ENCODE results near the gene MEGF11.

MEGF11 gene

GRCh38 chr15:66107070-66107469 is 146.5 kb downstream of the MEGF11 start:
- peaks cover 43% of the 10 kb centered on the region for H3K27me3 ChIP-seq (ENCODE audit: insufficient read depth, poor library complexity, severe bottlenecking)
- no peak overlapping the region for H3K4me3 ChIP-seq (ENCODE audit: severe bottlenecking)
- DNase-seq (ENCODE audit: low spot score) (peak; percentile 52), ATAC-seq (ENCODE audit: low read depth) (no peak)
- TF ChIP-seq CTCF (IDR thresholded peaks at IDR 0.05; ENCODE audit: poor library complexity, severe bottlenecking) = no peak
- no peaks in the 10 kb centered on the region for H3K9me3 ChIP-seq (ENCODE audit: severe bottlenecking)
- H3K27ac ChIP-seq (ENCODE audit: poor library complexity, severe bottlenecking) = no peak overlapping the region
- no peaks in the 10 kb centered on the region for H3K4me1 ChIP-seq (ENCODE audit: insufficient read depth, poor library complexity, severe bottlenecking)
- no peaks in the 10 kb centered on the region for H3K36me3 ChIP-seq (ENCODE audit: low read depth)

GRCh38 chr15:66105286-66106265 is 148.0 kb downstream of the MEGF11 start:
- Histone ChIP-seq H3K4me1 (ENCODE audit: insufficient read depth, poor library complexity, severe bottlenecking) (no peaks in the 10 kb centered on the region), H3K4me3 (ENCODE audit: severe bottlenecking) (no peak overlapping the region), H3K27ac (ENCODE audit: poor library complexity, severe bottlenecking) (no peak overlapping the region), H3K36me3 (ENCODE audit: low read depth) (no peaks in the 10 kb centered on the region), H3K9me3 (ENCODE audit: severe bottlenecking) (no peaks in the 10 kb centered on the region), H3K27me3 (ENCODE audit: insufficient read depth, poor library complexity, severe bottlenecking) (peaks cover 33% of the 10 kb centered on the region)
- ATAC-seq (ENCODE audit: low read depth) (no peak), DNase-seq (ENCODE audit: low spot score) (peak; percentile 21)
- TF ChIP-seq CTCF (IDR thresholded peaks at IDR 0.05; ENCODE audit: poor library complexity, severe bottlenecking) = no peak

GRCh38 chr15:66103293-66103590 is 150.3 kb downstream of the MEGF11 start:
- Histone ChIP-seq H3K9me3 (ENCODE audit: severe bottlenecking) (no peaks in the 10 kb centered on the region), H3K4me3 (ENCODE audit: severe bottlenecking) (no peak overlapping the region), H3K4me1 (ENCODE audit: insufficient read depth, poor library complexity, severe bottlenecking) (no peaks in the 10 kb centered on the region), H3K36me3 (ENCODE audit: low read depth) (no peaks in the 10 kb centered on the region), H3K27ac (ENCODE audit: poor library complexity, severe bottlenecking) (no peak overlapping the region), H3K27me3 (ENCODE audit: insufficient read depth, poor library complexity, severe bottlenecking) (peaks cover 32% of the 10 kb centered on the region)
- DNase-seq (ENCODE audit: low spot score) (no peak), ATAC-seq (ENCODE audit: low read depth) (no peak)
- no peak for TF ChIP-seq CTCF (IDR thresholded peaks at IDR 0.05; ENCODE audit: poor library complexity, severe bottlenecking)

- H3K27me3 ChIP-seq (ENCODE audit: insufficient read depth, poor library complexity, severe bottlenecking) = peaks cover 37% of the 10 kb centered on the region
- peak; percentile 23 for DNase-seq (ENCODE audit: low spot score)
- no peak for TF ChIP-seq CTCF (IDR thresholded peaks at IDR 0.05; ENCODE audit: poor library complexity, severe bottlenecking)
- H3K36me3 ChIP-seq (ENCODE audit: low read depth) = no peaks in the 10 kb centered on the region
- no peak overlapping the region for H3K4me3 ChIP-seq (ENCODE audit: severe bottlenecking)
- no peaks in the 10 kb centered on the region for H3K9me3 ChIP-seq (ENCODE audit: severe bottlenecking)
- no peaks in the 10 kb centered on the region for H3K4me1 ChIP-seq (ENCODE audit: insufficient read depth, poor library complexity, severe bottlenecking)
- no peak for ATAC-seq (ENCODE audit: low read depth)
- no peak overlapping the region for H3K27ac ChIP-seq (ENCODE audit: poor library complexity, severe bottlenecking)
These were observed 150.8 kb downstream of the MEGF11 start for GRCh38 chr15:66102563-66103292.

Measured in RWPE2 (cell line).